Esophagus muscularis mucosa (tissue), 4 donors: ENCODE data around the gene GRM2.

Experiments used
- EP300 ChIP-seq: sonication (generic); formaldehyde crosslinking; IDR thresholded peaks from one replicate; pipeline ENCODE4 v1.6.1; 2017; ENCODE audit warnings: antibody characterized with exemption
- POLR2A ChIP-seq: fragments of 450-650 bp; IDR thresholded peaks from one replicate; pipeline ENCODE4 v1.6.1; 2017; ENCODE audit warnings: antibody characterized with exemption, moderate library complexity, mild to moderate bottlenecking, low read depth
- POLR2AphosphoS5 ChIP-seq, 2 donors: sonication (generic); formaldehyde crosslinking; IDR thresholded peaks; one replicate each; pipeline ENCODE4 v1.6.1; 2017; ENCODE audit warnings: antibody characterized with exemption in 2 of 2
- TF ChIP-seq, protein P1 (sequence below), 3 experiments: fragments of 200-600 bp in 2 of 3; fragments of 450-650 bp in 1 of 3; sonication (generic) in 2 of 3; IDR thresholded peaks; one replicate each; pipeline ENCODE4 v1.5.1; 2017 to 2019; ENCODE audit warnings: antibody characterized with exemption in 3 of 3, mild to moderate bottlenecking in 2 of 3, moderate library complexity in 1 of 3

DNA sequence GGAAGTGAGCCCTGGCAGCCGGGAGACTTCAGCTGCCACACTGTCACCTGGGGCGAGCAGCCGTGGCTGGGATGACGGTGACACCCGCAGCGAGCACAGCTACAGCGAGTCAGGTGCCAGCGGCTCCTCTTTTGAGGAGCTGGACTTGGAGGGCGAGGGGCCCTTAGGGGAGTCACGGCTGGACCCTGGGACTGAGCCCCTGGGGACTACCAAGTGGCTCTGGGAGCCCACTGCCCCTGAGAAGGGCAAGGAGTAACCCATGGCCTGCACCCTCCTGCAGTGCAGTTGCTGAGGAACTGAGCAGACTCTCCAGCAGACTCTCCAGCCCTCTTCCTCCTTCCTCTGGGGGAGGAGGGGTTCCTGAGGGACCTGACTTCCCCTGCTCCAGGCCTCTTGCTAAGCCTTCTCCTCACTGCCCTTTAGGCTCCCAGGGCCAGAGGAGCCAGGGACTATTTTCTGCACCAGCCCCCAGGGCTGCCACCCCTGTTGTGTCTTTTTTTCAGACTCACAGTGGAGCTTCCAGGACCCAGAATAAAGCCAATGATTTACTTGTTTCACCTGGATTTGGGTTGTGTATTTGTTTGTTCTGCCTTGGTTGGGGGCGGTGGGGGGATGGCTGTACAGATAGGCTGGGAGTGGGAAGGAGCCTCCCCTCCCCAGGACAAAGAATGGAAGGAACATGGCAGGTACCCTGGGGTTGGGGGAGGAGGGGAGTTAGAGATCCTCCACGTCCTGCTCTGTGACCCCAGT is 2.9 kb upstream of the GRM2 start:
- TF ChIP-seq POLR2AphosphoS5 (IDR thresholded peaks at IDR 0.05) = no peak
- TF ChIP-seq POLR2A = no peak
- TF ChIP-seq, protein P1, sequence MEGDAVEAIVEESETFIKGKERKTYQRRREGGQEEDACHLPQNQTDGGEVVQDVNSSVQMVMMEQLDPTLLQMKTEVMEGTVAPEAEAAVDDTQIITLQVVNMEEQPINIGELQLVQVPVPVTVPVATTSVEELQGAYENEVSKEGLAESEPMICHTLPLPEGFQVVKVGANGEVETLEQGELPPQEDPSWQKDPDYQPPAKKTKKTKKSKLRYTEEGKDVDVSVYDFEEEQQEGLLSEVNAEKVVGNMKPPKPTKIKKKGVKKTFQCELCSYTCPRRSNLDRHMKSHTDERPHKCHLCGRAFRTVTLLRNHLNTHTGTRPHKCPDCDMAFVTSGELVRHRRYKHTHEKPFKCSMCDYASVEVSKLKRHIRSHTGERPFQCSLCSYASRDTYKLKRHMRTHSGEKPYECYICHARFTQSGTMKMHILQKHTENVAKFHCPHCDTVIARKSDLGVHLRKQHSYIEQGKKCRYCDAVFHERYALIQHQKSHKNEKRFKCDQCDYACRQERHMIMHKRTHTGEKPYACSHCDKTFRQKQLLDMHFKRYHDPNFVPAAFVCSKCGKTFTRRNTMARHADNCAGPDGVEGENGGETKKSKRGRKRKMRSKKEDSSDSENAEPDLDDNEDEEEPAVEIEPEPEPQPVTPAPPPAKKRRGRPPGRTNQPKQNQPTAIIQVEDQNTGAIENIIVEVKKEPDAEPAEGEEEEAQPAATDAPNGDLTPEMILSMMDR (IDR thresholded peaks at IDR 0.05) = no peak
- TF ChIP-seq EP300 = no peak
